HFFc6 (cell line): Measurements from ENCODE around the gene ACMSD. TPM values are rescaled to one million over a fixed set of nuclear protein-coding genes. Genes with fewer than 3 reads are reported as not detected.

ENCODE experiments used
- DNase-seq: peaks from one replicate; pipeline ENCODE4 v3.0.0-alpha.2; 2018
- H3K27ac Mint-ChIP-seq: 2 replicates; pipeline ENCODE4 v1.8.0; 2020; ENCODE audit warnings: mild to moderate bottlenecking, mixed read lengths
- H3K27me3 Mint-ChIP-seq: 2 replicates; pipeline ENCODE4 v1.8.0; 2021; ENCODE audit warnings: mild to moderate bottlenecking, moderate library complexity, mixed read lengths; ENCODE audit not compliant: insufficient read depth
- H3K36me3 Mint-ChIP-seq: 2 replicates; pipeline ENCODE4 v1.8.0; 2021; ENCODE audit warnings: low read depth, mixed read lengths
- H3K4me1 Mint-ChIP-seq: 2 replicates; pipeline ENCODE4 v1.8.0; 2020; ENCODE audit warnings: low read depth, mixed read lengths
- H3K4me3 Mint-ChIP-seq: 2 replicates; pipeline ENCODE4 v1.8.0; 2020; ENCODE audit warnings: mild to moderate bottlenecking, moderate library complexity, mixed read lengths
- H3K9me3 Mint-ChIP-seq: 2 replicates; pipeline ENCODE4 v1.8.0; 2020; ENCODE audit warnings: mild to moderate bottlenecking, mixed read lengths
- CTCF ChIP-seq: fragments of 200-600 bp; sonication (generic); IDR thresholded peaks from 2 replicates; pipeline ENCODE4 v1.5.0; 2021; ENCODE audit warnings: antibody characterized with exemption, mild to moderate bottlenecking
- long read RNA-seq: library from polyadenylated mRNA; unstranded; transcript quantifications from one replicate; pipeline ENCODE4 v2.0.0, GENCODE V29; 2019
- total RNA-seq, 6 experiments: library from RNA; stranded (reverse); fragmentation: NEBNext Ultra II Directional; extraction: Animal tissue kit (Norgen Biotek cat#: 25700); gene quantifications; 2 replicates in 1 of 6; 3 replicates in 5 of 6; pipeline ENCODE4 v1.2.3, GENCODE V29; 2021

Gene ACMSD
- total RNA-seq = not detected
- long read RNA-seq, partial matches to known transcripts = 0 of 1 reads
- long read RNA-seq, other reads (novel, unspliced or antisense) = 1 of 1 reads

- DNase-seq = no peak
- H3K4me3 Mint-ChIP-seq = peak within 1 kb of the TSS; percentile 67; the same call in 1 of the 2 replicates
- H3K36me3 Mint-ChIP-seq = peaks cover 14% of the 10 kb centered on the region
- peak within 1 kb of the TSS; percentile 89 for H3K27ac Mint-ChIP-seq
- peaks cover 7% of the 10 kb centered on the region for H3K27me3 Mint-ChIP-seq
- H3K9me3 Mint-ChIP-seq = peaks cover 21% of the 10 kb centered on the region
- H3K4me1 Mint-ChIP-seq = peaks cover 24% of the 10 kb centered on the region
- TF ChIP-seq CTCF = no peak
Observed at GRCh38 chr2:134838143-134838620, at the start of gene ACMSD. ACMSD (plus strand) TSS chr2:134838616; CDS start chr2:134838683, 67 bp downstream.

- no peak overlapping the region for H3K27ac Mint-ChIP-seq
- H3K4me1 Mint-ChIP-seq = no peaks in the 10 kb centered on the region
- H3K27me3 Mint-ChIP-seq = peaks cover 22% of the 10 kb centered on the region
- no peak overlapping the region for H3K4me3 Mint-ChIP-seq
- H3K9me3 Mint-ChIP-seq = no peaks in the 10 kb centered on the region
- peak; percentile 49 for TF ChIP-seq CTCF
- DNase-seq = no peak
- no peaks in the 10 kb centered on the region for H3K36me3 Mint-ChIP-seq
Observed at GRCh38 chr2:134790487-134790886, 47.9 kb upstream of the ACMSD start.

- Mint-ChIP-seq H3K27me3 (peaks cover 28% of the 10 kb centered on the region), H3K4me1 (no peaks in the 10 kb centered on the region), H3K9me3 (no peaks in the 10 kb centered on the region), H3K27ac (no peak overlapping the region), H3K36me3 (no peaks in the 10 kb centered on the region), H3K4me3 (no peak overlapping the region)
- no peak for TF ChIP-seq CTCF
- DNase-seq = no peak
Observed at GRCh38 chr2:134791616-134792015, 46.8 kb upstream of the ACMSD start.

GRCh38 chr2:134792186-134792585 is 46.2 kb upstream of the ACMSD start:
- no peaks in the 10 kb centered on the region for H3K4me1 Mint-ChIP-seq

GRCh38 chr2:134795765-134796164 is 42.7 kb upstream of the ACMSD start:
- no peak overlapping the region for H3K27ac Mint-ChIP-seq
- no peaks in the 10 kb centered on the region for H3K36me3 Mint-ChIP-seq
- no peaks in the 10 kb centered on the region for H3K9me3 Mint-ChIP-seq
- H3K4me1 Mint-ChIP-seq = no peaks in the 10 kb centered on the region
- peaks cover 22% of the 10 kb centered on the region for H3K27me3 Mint-ChIP-seq
- H3K4me3 Mint-ChIP-seq = no peak overlapping the region
- no peak for DNase-seq
- TF ChIP-seq CTCF = no peak

More at GRCh38 chr2:134792186-134792585, 46.2 kb upstream of the ACMSD start:
- Mint-ChIP-seq H3K4me3 (no peak overlapping the region), H3K9me3 (no peaks in the 10 kb centered on the region), H3K27me3 (peaks cover 28% of the 10 kb centered on the region), H3K27ac (no peak overlapping the region), H3K36me3 (no peaks in the 10 kb centered on the region)
- no peak for TF ChIP-seq CTCF
- no peak for DNase-seq
